Body of pancreas (tissue), 4 donors: Measurements from ENCODE around the gene PRPH2. TPM values are rescaled to one million over a fixed set of nuclear protein-coding genes. Genes with fewer than 3 reads are reported as not detected.

ENCODE experiments used
- ATAC-seq: fragments of 150-250 bp; one replicate; pipeline ENCODE4 v1.9.1; 2016
- DNase-seq, 4 donors: peaks; one replicate each; pipeline ENCODE4 v3.0.0-alpha.2; 2019
- H3K27ac ChIP-seq, 4 donors: fragments of 200-600 bp; sonication (generic); 1 replicate in 3 of 4; 2 replicates in 1 of 4; pipeline versions ENCODE4 v1.5.1 to v1.6.1; 2016 to 2019; ENCODE audit warnings: mild to moderate bottlenecking in 1 of 4, mixed read lengths in 1 of 4, moderate library complexity in 1 of 4
- H3K27me3 ChIP-seq, 2 donors: fragments of 200-600 bp; sonication (generic); one replicate each; pipeline ENCODE4 v1.6.0; 2016; ENCODE audit warnings: mild to moderate bottlenecking in 1 of 2
- H3K36me3 ChIP-seq, 2 donors: fragments of 200-600 bp; sonication (generic); replicated peaks in 1 of 2; 2 replicates each; pipeline ENCODE4 v1.5.1; 2016; ENCODE audit warnings: low read depth in 2 of 2; ENCODE audit not compliant: insufficient read depth in 1 of 2
- H3K4me1 ChIP-seq: fragments of 200-600 bp; sonication (generic); one replicate; pipeline ENCODE4 v1.6.0; 2016
- H3K4me3 ChIP-seq, 2 donors: fragments of 200-600 bp; sonication (generic); 1 replicate in 1 of 2; 2 replicates in 1 of 2; pipeline ENCODE4 v1.5.1; 2016 to 2019
- H3K9me3 ChIP-seq, 3 donors: fragments of 200-600 bp; sonication (generic); 1 replicate in 2 of 3; 2 replicates in 1 of 3; pipeline ENCODE4 v1.5.1; 2016
- CTCF ChIP-seq, 7 experiments: fragments of 450-650 bp in 4 of 7; fragments of 200-600 bp in 3 of 7; sonication (generic) in 3 of 7; IDR thresholded peaks; one replicate each; pipeline ENCODE4 v1.5.1; 2016 to 2019; ENCODE audit warnings: antibody characterized with exemption in 7 of 7
- POLR2A ChIP-seq, 3 donors: fragments of 450-650 bp; IDR thresholded peaks; one replicate each; pipeline ENCODE4 v1.6.1; 2016; ENCODE audit warnings: antibody characterized with exemption in 3 of 3, mild to moderate bottlenecking in 2 of 3
- WGBS, 2 donors: methylation state at CpG; one replicate each; pipeline ENCODE4 v1.1.5; 2017; 5-methylcytosine and 5-hydroxymethylcytosine counted together
- intact Hi-C: fragments of 100-400 bp; cut with DNase I; formaldehyde crosslinking; loops from one replicate; pipeline ENCODE4 v1.15.1; 2023
- total RNA-seq, 2 donors: library from RNA; depleted of rRNA; stranded (reverse); fragments of >200 nt; gene quantifications; one replicate each; pipeline ENCODE4 v1.1.0, GENCODE V29; 2016

PRPH2 gene
- total RNA-seq, 2 donors from 2014 or later, result 1.0 to 4.3 TPM

- no peak for ATAC-seq
- H3K36me3 ChIP-seq, result no peaks in the 10 kb centered on the region
- WGBS, 2 donors, result 86 to 87% methylated on average over 9 of the region's 9 CpGs
- no peaks in the 10 kb centered on the region for H3K4me1 ChIP-seq
- H3K4me3 ChIP-seq, result no peak overlapping the region
- TF ChIP-seq CTCF (IDR thresholded peaks at IDR 0.05) (no peak), POLR2A (IDR thresholded peaks at IDR 0.05) (no peak)
- no peaks in the 10 kb centered on the region for H3K9me3 ChIP-seq
- H3K27me3 ChIP-seq, result no peaks in the 10 kb centered on the region
- intact Hi-C loops, result no loop called here
- no peak overlapping the region for H3K27ac ChIP-seq
- no peak for DNase-seq
These were observed 42.7 kb upstream of the PRPH2 start for GRCh38 chr6:42764911-42765648.

- H3K27me3 ChIP-seq, result no peaks in the 10 kb centered on the region
- ATAC-seq (no peak), DNase-seq (no peak)
- no peak overlapping the region for H3K4me3 ChIP-seq
- no peaks in the 10 kb centered on the region for H3K4me1 ChIP-seq
- WGBS, 2 donors, result 69 to 70% methylated on average over 3 of the region's 3 CpGs
- H3K9me3 ChIP-seq, result no peaks in the 10 kb centered on the region
- no peaks in the 10 kb centered on the region for H3K36me3 ChIP-seq
- intact Hi-C loops, result no loop called here
- H3K27ac ChIP-seq, result no peak overlapping the region
- TF ChIP-seq CTCF (IDR thresholded peaks at IDR 0.05), result no peak
- TF ChIP-seq POLR2A (IDR thresholded peaks at IDR 0.05), result no peak
These were observed 40.6 kb upstream of the PRPH2 start for GRCh38 chr6:42762950-42763349.

- 87% methylated on average over 3 of the region's 3 CpGs for WGBS, 2 donors
- no peak overlapping the region for H3K27ac ChIP-seq
- no peaks in the 10 kb centered on the region for H3K4me1 ChIP-seq
- DNase-seq, result no peak
- no peak for ATAC-seq
- no peaks in the 10 kb centered on the region for H3K27me3 ChIP-seq
- TF ChIP-seq CTCF (IDR thresholded peaks at IDR 0.05), result no peak
- TF ChIP-seq POLR2A (IDR thresholded peaks at IDR 0.05), result no peak
- intact Hi-C loops, result no loop called here
- no peak overlapping the region for H3K4me3 ChIP-seq
- no peaks in the 10 kb centered on the region for H3K9me3 ChIP-seq
- no peaks in the 10 kb centered on the region for H3K36me3 ChIP-seq
These were observed 40.0 kb upstream of the PRPH2 start for GRCh38 chr6:42762426-42762859.

GRCh38 chr6:42761287-42762067 is 39.1 kb upstream of the PRPH2 start:
- no peaks in the 10 kb centered on the region for H3K27me3 ChIP-seq
- no peak for ATAC-seq
- H3K4me1 ChIP-seq, result no peaks in the 10 kb centered on the region
- H3K9me3 ChIP-seq, result no peaks in the 10 kb centered on the region
- DNase-seq, result no peak
- no peak for TF ChIP-seq CTCF (IDR thresholded peaks at IDR 0.05)
- 77 to 79% methylated on average over 8 of the region's 8 CpGs for WGBS, 2 donors
- no peak overlapping the region for H3K4me3 ChIP-seq
- no peak overlapping the region for H3K27ac ChIP-seq
- H3K36me3 ChIP-seq, result no peaks in the 10 kb centered on the region
- intact Hi-C loops, result no loop called here
